EL (cell line): ENCODE results near the gene IFI27L2.

Experiments used
- DNase-seq: peaks from one replicate; pipeline ENCODE4 v3.0.0-alpha.2; 2016

Gene IFI27L2

DNA sequence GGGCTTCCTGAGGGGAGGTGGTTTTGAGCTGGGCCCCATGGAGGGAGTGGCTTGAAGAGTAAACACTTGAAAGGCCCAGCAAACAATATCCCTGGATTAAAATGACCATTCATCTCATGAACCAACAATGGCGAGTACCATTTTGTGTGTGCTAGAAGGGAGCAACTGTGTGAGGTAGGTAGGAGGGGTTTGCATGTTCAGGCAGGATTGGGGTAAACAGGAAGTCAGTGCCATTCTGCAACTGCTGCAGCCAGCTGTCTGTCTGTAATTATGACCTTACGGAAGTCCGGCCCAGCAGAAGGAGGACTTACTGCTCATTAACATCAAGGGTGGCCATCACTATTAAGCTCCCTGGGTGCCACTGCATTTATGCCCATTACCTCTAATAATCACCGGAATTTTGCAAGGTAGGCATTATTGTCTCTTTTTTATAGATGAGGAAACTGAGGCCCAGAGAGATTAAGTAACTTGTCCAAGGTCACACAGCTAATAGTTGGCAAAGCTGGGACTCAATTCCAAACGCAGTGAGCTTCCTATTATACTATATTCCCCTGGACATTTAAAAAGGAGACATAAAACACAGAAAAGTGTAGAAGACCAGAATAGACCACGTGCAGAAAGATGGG lies 16.6 kb upstream of the IFI27L2 start:
- no peak for DNase-seq

- DNase-seq = peak; percentile 21
Observed at GRCh38 chr14:94144765-94145164, 15.4 kb upstream of the IFI27L2 start.

- no peak for DNase-seq
Observed at GRCh38 chr14:94143711-94144110, 14.3 kb upstream of the IFI27L2 start.

DNA sequence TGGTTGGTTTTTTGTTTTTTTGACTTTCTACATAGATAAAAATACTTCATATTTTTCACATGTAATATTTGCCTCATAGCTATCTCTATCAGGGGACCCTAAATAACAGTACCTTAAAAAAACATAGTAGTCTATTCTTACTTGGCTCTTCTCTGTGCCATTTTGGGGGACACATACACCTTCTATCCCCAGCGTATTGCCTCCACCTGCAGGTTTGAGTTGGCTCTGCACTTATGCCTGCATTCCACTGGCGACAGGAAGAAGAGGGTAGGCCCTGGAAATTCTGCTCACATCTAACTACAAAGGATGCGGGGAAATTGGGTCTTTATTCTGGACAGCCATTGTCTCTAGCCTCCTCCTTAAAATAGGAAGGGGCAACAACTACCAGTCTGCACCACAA lies 13.8 kb upstream of the IFI27L2 start:
- DNase-seq = peak; percentile 15

- no peak for DNase-seq
Observed at GRCh38 chr14:94142836-94143235, 13.4 kb upstream of the IFI27L2 start.

- DNase-seq = no peak
Observed at GRCh38 chr14:94142247-94142646, 12.8 kb upstream of the IFI27L2 start.

GRCh38 chr14:94139421-94139820 lies 10.0 kb upstream of the IFI27L2 start:
- DNase-seq = no peak

- no peak for DNase-seq
Observed at GRCh38 chr14:94139006-94139405, 9.6 kb upstream of the IFI27L2 start.

DNA sequence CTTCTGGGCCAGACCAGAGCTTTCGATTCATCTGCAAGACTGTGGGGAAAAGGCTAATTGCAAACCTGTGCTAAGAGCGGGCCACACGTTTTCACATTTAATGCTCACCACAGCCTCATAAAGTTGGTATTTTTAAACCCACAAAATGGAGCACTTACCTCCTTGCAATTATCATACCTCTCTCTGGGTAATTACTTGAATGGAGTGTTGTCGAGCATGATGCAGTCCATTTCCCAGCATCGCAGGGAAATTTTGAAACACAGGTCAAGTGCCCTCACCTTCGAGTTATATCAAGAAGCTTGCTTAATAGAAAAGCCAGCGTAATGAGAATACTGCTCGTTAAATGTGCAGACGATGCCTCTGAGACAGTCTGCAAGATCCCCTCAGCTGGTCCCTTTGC lies 8.8 kb upstream of the IFI27L2 start:
- no peak for DNase-seq

DNA sequence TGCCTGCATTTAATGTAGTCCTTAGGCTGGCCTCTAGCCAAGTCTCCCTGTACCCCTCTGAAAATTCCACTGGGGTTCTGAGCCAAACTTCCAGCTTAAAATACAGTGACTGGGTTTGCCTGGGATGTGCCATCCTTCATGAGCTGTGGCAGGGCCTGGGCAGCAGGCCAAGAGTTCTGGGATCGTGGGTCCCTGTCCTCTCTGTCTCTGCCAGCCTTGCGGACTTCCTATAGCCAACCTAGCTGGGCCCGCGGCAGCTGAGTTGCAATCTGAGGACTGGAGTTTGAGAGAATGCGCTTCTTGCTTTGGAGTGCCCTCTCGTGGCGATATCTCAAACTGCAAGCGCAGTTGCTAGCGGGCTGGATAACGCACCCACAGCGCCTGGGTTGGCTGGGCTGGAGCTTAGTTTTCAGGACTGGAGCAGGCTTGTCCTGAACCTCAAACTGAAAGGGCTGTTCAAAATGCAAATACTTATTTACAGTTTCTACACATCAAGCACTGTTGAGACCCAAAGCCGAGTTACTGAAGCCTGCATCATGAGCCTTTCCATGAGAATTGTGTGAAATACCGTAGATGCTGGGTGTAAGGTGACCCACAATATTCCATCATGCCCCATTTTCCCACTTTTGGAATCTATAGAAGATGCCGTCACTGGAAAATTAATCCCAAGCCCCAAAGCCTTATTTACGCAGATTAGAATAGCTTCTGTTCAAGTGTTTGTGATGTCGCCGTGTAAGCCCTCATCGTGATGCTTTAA lies 7.3 kb upstream of the IFI27L2 start:
- peak; percentile 86 for DNase-seq

GRCh38 chr14:94135476-94135875 lies 6.1 kb upstream of the IFI27L2 start:
- no peak for DNase-seq

- peak; percentile 71 for DNase-seq
Observed at GRCh38 chr14:94132285-94132887, 3.0 kb upstream of the IFI27L2 start.

DNA sequence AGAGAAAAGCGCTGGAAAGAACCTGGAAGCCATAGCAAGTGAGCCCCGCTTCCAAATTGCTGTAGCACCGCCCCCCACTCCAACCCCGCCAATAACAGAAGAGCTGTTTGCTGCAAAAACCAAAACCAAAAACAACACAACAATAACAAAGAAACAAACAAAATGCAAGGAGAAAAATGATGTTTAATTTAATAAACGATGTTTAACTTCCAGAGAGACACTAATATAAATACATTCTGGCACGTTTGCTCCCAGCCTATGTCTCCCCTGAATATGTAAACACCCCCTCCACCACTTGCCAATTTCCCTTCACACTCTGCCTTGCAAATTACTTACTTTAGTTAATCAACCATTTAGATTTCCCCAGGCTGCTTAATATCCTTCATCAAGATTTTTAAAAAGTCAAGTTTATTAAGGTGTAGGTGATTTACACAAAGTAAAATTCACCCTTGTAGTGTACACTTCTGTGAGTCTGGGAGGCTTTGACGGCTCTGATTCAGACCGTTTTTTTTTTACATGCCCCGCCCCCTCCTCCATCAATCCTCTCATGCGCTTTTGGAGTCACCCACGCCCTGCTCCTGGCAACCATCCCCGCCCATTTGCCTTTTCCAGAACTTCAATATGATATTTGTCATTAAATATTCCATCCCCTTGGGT lies 482 bp upstream of the IFI27L2 start:
- peak; percentile 73 for DNase-seq

- DNase-seq = no peak
Observed at GRCh38 chr14:94128216-94128839, 1.1 kb downstream of the IFI27L2 start.

DNA sequence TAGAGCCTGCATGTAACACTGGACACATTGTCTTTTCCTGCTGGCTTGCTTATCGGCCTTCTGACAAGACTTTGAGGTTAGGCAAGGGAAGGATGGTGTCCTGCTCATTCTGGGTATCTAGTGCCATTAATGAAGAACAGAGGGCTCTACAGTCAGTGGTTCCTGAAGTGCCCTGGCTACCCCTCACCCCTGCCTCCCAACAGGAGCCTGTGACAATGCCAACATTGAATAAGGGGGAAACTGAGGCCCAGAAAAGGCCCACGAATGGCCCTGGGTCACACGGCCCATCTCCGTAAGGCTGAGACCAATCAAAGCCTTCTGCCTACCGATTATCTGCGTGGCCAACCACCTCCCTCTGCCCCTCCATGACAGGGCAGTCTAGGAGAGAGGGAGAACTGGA lies 2.1 kb downstream of the IFI27L2 start:
- DNase-seq = no peak

GRCh38 chr14:94126800-94127199 lies 2.6 kb downstream of the IFI27L2 start:
- DNase-seq = no peak

DNA sequence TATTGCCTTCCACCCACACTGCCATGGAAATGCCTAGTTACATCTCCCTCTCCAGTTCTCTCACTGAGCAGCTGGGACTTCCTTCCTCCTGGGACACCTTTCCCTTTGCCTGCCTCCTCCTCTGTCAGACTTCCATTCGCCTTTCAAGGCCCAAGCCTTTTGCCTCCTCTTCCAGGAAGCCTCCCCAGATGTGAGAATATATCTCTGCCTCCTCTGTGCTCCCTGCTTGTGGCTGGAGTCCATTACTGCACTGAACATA lies 3.1 kb downstream of the IFI27L2 start:
- no peak for DNase-seq

DNA sequence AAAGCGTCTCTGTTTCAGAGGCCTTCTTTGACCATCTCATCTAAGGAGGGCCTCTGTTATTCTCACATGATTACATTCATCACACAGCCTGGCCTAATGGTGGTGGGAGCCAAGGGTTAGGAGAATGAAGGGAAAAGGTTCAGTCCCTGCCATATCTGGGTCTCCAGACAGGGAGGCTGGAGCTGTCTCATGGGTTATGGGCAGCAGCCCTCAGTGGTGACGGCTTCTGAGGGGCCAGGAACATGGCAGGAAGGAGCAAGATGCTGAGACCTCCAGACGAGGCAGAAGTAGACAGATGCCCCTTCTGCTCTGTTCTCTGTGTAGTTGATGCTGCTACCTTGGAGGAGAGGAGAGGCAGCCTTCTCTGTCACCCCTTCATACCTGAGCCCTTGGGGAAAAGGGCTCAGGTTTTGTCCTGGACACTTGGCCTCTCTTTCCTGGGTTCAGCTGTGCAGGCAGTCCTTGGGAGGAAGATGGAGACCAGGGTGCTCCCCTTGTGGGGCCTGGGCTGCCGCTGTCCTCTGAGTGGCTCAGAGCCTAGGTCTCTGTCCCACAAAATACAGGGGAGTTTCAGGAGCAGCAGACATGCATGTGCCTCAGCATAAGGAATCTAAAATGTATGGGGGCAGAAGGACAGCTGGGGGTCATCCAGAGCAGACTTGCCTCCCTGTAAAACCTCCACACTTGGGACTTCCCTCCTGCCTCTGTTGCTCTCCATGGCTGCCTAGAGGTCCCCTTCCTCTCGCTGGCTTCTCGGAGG lies 3.6 kb downstream of the IFI27L2 start:
- no peak for DNase-seq

DNA sequence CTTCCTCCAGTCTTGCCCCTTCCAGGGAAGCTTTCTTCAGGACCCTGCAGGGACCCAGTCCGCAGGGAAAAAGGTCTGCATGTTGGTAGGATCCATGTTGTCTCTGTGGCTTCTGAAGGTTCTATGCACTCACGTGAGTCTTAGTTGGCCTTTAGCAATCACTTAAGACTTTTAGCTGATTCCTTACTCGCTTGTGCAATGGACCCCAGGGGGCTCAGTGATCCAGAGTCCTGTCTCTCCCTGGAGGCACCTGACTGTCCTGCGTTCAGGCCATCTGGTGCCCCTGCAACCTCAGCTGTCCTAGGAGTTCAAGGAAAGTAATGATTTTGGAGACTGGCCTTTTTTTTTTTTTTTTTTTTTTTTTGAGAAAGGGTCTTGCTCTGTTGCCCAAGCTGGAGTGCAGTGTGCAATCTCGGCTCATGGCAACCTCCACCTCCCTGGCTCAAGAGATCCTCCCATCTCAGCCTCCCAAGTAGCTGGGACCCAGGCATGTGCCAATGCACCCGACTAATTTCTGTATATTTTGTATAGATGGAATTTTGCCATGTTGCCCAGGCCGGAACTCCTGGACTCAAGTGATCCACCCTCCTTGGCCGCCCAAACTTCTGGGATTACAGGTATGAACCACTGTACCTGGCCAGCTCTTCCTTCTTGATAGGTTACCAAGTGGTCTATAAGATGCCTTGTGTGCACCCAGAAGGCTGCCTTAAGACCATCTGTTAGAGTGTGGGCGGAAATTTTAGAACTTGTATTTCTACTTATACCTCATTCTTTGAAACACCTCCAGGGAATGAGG lies 4.6 kb downstream of the IFI27L2 start:
- DNase-seq = no peak

GRCh38 chr14:94123868-94124267 lies 5.5 kb downstream of the IFI27L2 start:
- no peak for DNase-seq

- DNase-seq = no peak
Observed at GRCh38 chr14:94123296-94123695, 6.1 kb downstream of the IFI27L2 start.

- no peak for DNase-seq
Observed at GRCh38 chr14:94122438-94122837, 7.0 kb downstream of the IFI27L2 start.
